ENCODE results near the gene MSRB3. TPM values are rescaled to one million over a fixed set of nuclear protein-coding genes. Genes with fewer than 3 reads are reported as not detected.

Gene MSRB3
- total RNA-seq, 1 experiment from 2014 or later = 1.8 TPM

DNA sequence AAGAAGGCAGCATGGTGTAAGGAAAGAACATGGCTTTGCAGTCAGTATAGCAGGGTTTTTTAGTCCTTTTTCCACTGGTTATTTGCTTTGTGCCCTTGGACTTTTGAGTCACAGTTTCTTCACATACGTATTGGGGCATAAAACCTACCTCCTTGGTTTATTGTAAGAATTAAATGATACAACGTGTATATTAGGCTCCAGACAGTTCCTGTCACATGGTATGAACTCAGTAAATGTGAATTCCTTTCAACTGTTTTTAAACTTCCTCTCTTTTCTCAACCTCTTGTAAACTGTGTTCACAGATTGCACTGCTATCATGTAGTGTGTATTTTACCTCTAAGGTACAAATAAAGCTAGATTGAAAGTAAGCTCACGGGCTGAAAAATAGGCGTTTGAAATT, 29.5 kb downstream of the MSRB3 start (continued):
- TF ChIP-seq, protein P1, sequence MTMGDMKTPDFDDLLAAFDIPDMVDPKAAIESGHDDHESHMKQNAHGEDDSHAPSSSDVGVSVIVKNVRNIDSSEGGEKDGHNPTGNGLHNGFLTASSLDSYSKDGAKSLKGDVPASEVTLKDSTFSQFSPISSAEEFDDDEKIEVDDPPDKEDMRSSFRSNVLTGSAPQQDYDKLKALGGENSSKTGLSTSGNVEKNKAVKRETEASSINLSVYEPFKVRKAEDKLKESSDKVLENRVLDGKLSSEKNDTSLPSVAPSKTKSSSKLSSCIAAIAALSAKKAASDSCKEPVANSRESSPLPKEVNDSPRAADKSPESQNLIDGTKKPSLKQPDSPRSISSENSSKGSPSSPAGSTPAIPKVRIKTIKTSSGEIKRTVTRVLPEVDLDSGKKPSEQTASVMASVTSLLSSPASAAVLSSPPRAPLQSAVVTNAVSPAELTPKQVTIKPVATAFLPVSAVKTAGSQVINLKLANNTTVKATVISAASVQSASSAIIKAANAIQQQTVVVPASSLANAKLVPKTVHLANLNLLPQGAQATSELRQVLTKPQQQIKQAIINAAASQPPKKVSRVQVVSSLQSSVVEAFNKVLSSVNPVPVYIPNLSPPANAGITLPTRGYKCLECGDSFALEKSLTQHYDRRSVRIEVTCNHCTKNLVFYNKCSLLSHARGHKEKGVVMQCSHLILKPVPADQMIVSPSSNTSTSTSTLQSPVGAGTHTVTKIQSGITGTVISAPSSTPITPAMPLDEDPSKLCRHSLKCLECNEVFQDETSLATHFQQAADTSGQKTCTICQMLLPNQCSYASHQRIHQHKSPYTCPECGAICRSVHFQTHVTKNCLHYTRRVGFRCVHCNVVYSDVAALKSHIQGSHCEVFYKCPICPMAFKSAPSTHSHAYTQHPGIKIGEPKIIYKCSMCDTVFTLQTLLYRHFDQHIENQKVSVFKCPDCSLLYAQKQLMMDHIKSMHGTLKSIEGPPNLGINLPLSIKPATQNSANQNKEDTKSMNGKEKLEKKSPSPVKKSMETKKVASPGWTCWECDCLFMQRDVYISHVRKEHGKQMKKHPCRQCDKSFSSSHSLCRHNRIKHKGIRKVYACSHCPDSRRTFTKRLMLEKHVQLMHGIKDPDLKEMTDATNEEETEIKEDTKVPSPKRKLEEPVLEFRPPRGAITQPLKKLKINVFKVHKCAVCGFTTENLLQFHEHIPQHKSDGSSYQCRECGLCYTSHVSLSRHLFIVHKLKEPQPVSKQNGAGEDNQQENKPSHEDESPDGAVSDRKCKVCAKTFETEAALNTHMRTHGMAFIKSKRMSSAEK (CRISPR knock-in tag; IDR thresholded peaks at IDR 0.05; ENCODE audit: borderline replicate concordance) = no peak
- TF ChIP-seq ZNF121 (CRISPR knock-in tag; IDR thresholded peaks at IDR 0.05) (no peak), IRF2 (CRISPR knock-in tag; IDR thresholded peaks at IDR 0.05; ENCODE audit: borderline replicate concordance, low read depth) (no peak), HMGA2 (CRISPR knock-in tag; IDR thresholded peaks at IDR 0.05) (no peak), ZNF423 (CRISPR knock-in tag; IDR thresholded peaks at IDR 0.05) (no peak)

DNA sequence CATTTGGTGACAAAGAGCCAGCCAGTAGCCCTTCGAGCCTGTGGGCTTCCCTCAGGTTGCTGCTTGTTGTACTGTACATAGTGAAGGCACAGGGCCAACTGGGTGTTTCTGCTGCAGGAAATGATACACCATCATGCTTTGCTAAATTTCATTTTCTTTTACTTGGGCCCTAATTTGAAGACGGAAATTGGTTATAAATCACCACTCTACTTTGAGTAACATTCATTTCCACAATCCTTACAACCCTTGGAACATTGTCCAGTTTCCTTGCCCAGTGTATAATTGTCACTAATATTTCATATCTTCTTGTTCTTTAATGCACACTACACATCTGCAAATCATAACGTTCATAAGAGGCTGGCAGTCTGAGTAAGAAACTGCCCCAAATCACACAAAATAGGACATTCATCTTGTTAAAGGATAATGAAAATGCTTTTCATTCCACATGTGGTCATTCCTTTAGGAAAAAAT, 30.2 kb downstream of the MSRB3 start:
- ATAC-seq = no peak
- CTCF ChIA-PET = no interaction called here
- no peak for DNase-seq (ENCODE audit: low spot score)
- POLR2A ChIA-PET = no interaction called here
- no peak overlapping the region for H3K27ac Mint-ChIP-seq
- peaks cover 5% of the 10 kb centered on the region for H3K4me1 Mint-ChIP-seq
- no peak overlapping the region for H3K4me3 Mint-ChIP-seq
- no peaks in the 10 kb centered on the region for H3K9me3 Mint-ChIP-seq
- TF ChIP-seq, protein P2, sequence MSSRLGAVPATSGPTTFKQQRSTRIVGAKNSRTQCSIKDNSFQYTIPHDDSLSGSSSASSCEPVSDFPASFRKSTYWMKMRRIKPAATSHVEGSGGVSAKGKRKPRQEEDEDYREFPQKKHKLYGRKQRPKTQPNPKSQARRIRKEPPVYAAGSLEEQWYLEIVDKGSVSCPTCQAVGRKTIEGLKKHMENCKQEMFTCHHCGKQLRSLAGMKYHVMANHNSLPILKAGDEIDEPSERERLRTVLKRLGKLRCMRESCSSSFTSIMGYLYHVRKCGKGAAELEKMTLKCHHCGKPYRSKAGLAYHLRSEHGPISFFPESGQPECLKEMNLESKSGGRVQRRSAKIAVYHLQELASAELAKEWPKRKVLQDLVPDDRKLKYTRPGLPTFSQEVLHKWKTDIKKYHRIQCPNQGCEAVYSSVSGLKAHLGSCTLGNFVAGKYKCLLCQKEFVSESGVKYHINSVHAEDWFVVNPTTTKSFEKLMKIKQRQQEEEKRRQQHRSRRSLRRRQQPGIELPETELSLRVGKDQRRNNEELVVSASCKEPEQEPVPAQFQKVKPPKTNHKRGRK (CRISPR knock-in tag; IDR thresholded peaks at IDR 0.05; ENCODE audit: borderline replicate concordance) = no peak
- no peak for TF ChIP-seq FOXJ3 (CRISPR knock-in tag; IDR thresholded peaks at IDR 0.05; ENCODE audit: borderline replicate concordance)
- no peak for TF ChIP-seq ZBTB21 (CRISPR knock-in tag; IDR thresholded peaks at IDR 0.05; ENCODE audit: borderline replicate concordance)
- TF ChIP-seq, protein P3, sequence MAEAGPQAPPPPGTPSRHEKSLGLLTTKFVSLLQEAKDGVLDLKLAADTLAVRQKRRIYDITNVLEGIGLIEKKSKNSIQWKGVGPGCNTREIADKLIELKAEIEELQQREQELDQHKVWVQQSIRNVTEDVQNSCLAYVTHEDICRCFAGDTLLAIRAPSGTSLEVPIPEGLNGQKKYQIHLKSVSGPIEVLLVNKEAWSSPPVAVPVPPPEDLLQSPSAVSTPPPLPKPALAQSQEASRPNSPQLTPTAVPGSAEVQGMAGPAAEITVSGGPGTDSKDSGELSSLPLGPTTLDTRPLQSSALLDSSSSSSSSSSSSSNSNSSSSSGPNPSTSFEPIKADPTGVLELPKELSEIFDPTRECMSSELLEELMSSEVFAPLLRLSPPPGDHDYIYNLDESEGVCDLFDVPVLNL (CRISPR knock-in tag; IDR thresholded peaks at IDR 0.05; ENCODE audit: borderline replicate concordance, low read depth) = no peak
- TF ChIP-seq ELF4 (CRISPR knock-in tag; IDR thresholded peaks at IDR 0.05; ENCODE audit: low read depth) = no peak
- H3K27me3 Mint-ChIP-seq (ENCODE audit: low read depth) = no peaks in the 10 kb centered on the region
- no peaks in the 10 kb centered on the region for H3K36me3 Mint-ChIP-seq

DNA sequence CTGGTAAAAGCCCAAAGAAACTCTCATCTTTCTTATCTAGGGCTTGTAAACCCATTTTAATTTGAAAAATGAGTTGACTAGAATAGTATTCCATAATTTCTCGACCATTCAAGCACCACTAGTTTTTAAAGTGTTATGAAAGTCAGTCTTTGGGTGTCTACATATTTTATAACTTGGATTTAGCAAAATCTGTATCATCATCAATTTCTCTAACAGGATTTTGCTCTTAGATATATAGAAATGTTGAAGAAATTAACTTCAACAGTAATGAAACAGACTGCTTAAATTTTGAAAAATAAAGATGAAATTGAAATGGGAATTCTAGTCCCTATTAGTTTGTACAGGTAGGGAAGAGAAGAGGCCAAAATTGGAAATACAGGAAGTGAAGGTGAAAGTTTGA, 32.8 kb downstream of the MSRB3 start:
- ATAC-seq (no peak), DNase-seq (ENCODE audit: low spot score) (no peak)
- H3K36me3 Mint-ChIP-seq = no peaks in the 10 kb centered on the region
- ChIA-PET CTCF (no interaction called here), POLR2A (no interaction called here)
- no peak overlapping the region for H3K4me3 Mint-ChIP-seq
- H3K27me3 Mint-ChIP-seq (ENCODE audit: low read depth) = no peaks in the 10 kb centered on the region
- H3K9me3 Mint-ChIP-seq = no peaks in the 10 kb centered on the region
- H3K27ac Mint-ChIP-seq = no peak overlapping the region
- peaks cover 5% of the 10 kb centered on the region for H3K4me1 Mint-ChIP-seq
- TF ChIP-seq ETV6 (CRISPR knock-in tag; IDR thresholded peaks at IDR 0.05) = no peak
- TF ChIP-seq, protein P4, sequence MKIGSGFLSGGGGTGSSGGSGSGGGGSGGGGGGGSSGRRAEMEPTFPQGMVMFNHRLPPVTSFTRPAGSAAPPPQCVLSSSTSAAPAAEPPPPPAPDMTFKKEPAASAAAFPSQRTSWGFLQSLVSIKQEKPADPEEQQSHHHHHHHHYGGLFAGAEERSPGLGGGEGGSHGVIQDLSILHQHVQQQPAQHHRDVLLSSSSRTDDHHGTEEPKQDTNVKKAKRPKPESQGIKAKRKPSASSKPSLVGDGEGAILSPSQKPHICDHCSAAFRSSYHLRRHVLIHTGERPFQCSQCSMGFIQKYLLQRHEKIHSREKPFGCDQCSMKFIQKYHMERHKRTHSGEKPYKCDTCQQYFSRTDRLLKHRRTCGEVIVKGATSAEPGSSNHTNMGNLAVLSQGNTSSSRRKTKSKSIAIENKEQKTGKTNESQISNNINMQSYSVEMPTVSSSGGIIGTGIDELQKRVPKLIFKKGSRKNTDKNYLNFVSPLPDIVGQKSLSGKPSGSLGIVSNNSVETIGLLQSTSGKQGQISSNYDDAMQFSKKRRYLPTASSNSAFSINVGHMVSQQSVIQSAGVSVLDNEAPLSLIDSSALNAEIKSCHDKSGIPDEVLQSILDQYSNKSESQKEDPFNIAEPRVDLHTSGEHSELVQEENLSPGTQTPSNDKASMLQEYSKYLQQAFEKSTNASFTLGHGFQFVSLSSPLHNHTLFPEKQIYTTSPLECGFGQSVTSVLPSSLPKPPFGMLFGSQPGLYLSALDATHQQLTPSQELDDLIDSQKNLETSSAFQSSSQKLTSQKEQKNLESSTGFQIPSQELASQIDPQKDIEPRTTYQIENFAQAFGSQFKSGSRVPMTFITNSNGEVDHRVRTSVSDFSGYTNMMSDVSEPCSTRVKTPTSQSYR (CRISPR knock-in tag; IDR thresholded peaks at IDR 0.05) = no peak
- TF ChIP-seq ZNF138 (CRISPR knock-in tag; conservative IDR thresholded peaks at IDR 0.05) = no peak
- TF ChIP-seq, protein P5, sequence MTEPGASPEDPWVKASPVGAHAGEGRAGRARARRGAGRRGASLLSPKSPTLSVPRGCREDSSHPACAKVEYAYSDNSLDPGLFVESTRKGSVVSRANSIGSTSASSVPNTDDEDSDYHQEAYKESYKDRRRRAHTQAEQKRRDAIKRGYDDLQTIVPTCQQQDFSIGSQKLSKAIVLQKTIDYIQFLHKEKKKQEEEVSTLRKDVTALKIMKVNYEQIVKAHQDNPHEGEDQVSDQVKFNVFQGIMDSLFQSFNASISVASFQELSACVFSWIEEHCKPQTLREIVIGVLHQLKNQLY (CRISPR knock-in tag; IDR thresholded peaks at IDR 0.05) = no peak
- no peak for TF ChIP-seq CBFB (CRISPR knock-in tag; IDR thresholded peaks at IDR 0.05; ENCODE audit: low read depth)
- TF ChIP-seq, protein P6, sequence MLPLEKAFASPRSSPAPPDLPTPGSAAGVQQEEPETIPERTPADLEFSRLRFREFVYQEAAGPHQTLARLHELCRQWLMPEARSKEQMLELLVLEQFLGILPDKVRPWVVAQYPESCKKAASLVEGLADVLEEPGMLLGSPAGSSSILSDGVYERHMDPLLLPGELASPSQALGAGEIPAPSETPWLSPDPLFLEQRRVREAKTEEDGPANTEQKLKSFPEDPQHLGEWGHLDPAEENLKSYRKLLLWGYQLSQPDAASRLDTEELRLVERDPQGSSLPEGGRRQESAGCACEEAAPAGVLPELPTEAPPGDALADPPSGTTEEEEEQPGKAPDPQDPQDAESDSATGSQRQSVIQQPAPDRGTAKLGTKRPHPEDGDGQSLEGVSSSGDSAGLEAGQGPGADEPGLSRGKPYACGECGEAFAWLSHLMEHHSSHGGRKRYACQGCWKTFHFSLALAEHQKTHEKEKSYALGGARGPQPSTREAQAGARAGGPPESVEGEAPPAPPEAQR (CRISPR knock-in tag; IDR thresholded peaks at IDR 0.05) = no peak
- TF ChIP-seq OVOL2 (CRISPR knock-in tag; IDR thresholded peaks at IDR 0.05; ENCODE audit: borderline replicate concordance) = no peak
- no peak for TF ChIP-seq FOXP1 (CRISPR knock-in tag; IDR thresholded peaks at IDR 0.05; ENCODE audit: borderline replicate concordance)
- TF ChIP-seq CREB1 (CRISPR knock-in tag; IDR thresholded peaks at IDR 0.05) = no peak
- no peak for TF ChIP-seq ESRRA (CRISPR knock-in tag; IDR thresholded peaks at IDR 0.05; ENCODE audit: borderline replicate concordance)
- TF ChIP-seq, protein P3 (CRISPR knock-in tag; IDR thresholded peaks at IDR 0.05; ENCODE audit: borderline replicate concordance, low read depth) = no peak
- TF ChIP-seq IRF2 (CRISPR knock-in tag; IDR thresholded peaks at IDR 0.05; ENCODE audit: borderline replicate concordance, low read depth) = no peak
